ENCODE results near the gene SLC38A4.

Gene SLC38A4

GRCh38 chr12:46815809-46816208 lies 10.0 kb downstream of the SLC38A4 start:
- no peak for DNase-seq (ENCODE audit: low spot score)

GRCh38 chr12:46814143-46814542 lies 11.7 kb downstream of the SLC38A4 start:
- DNase-seq (ENCODE audit: low spot score) = no peak

- no peak for DNase-seq (ENCODE audit: low spot score)
These were observed 14.6 kb downstream of the SLC38A4 start for GRCh38 chr12:46811185-46811584.

GRCh38 chr12:46808955-46809697 lies 16.7 kb downstream of the SLC38A4 start:
- peak; percentile 9 for DNase-seq (ENCODE audit: low spot score)

GRCh38 chr12:46808317-46808716 lies 17.5 kb downstream of the SLC38A4 start:
- DNase-seq (ENCODE audit: low spot score) = no peak

GRCh38 chr12:46804054-46804453 lies 21.7 kb downstream of the SLC38A4 start:
- no peak for DNase-seq (ENCODE audit: low spot score)

GRCh38 chr12:46803517-46803916 lies 22.3 kb downstream of the SLC38A4 start:
- no peak for DNase-seq (ENCODE audit: low spot score)

- DNase-seq (ENCODE audit: low spot score) = no peak
These were observed 24.5 kb downstream of the SLC38A4 start for GRCh38 chr12:46801293-46801692.

GRCh38 chr12:46800160-46800559 lies 25.6 kb downstream of the SLC38A4 start:
- DNase-seq (ENCODE audit: low spot score) = no peak

GRCh38 chr12:46798648-46799047 lies 27.1 kb downstream of the SLC38A4 start:
- no peak for DNase-seq (ENCODE audit: low spot score)

- DNase-seq (ENCODE audit: low spot score) = no peak
These were observed 27.7 kb downstream of the SLC38A4 start for GRCh38 chr12:46798056-46798455.

- no peak for DNase-seq (ENCODE audit: low spot score)
These were observed 29.8 kb downstream of the SLC38A4 start for GRCh38 chr12:46795988-46796387.

GRCh38 chr12:46794593-46795190 lies 31.1 kb downstream of the SLC38A4 start:
- DNase-seq (ENCODE audit: low spot score) = no peak

- no peak for DNase-seq (ENCODE audit: low spot score)
These were observed 32.9 kb downstream of the SLC38A4 start for GRCh38 chr12:46792925-46793324.

GRCh38 chr12:46790066-46790465 lies 35.7 kb downstream of the SLC38A4 start:
- no peak for DNase-seq (ENCODE audit: low spot score)

- DNase-seq (ENCODE audit: low spot score) = no peak
These were observed 37.5 kb downstream of the SLC38A4 start for GRCh38 chr12:46788072-46788887.

- no peak for DNase-seq (ENCODE audit: low spot score)
These were observed 38.2 kb downstream of the SLC38A4 start for GRCh38 chr12:46787496-46788055.

- DNase-seq (ENCODE audit: low spot score) = no peak
These were observed 39.0 kb downstream of the SLC38A4 start for GRCh38 chr12:46786774-46787173.

- DNase-seq (ENCODE audit: low spot score) = no peak
These were observed 40.4 kb downstream of the SLC38A4 start for GRCh38 chr12:46785382-46785781.

- DNase-seq (ENCODE audit: low spot score) = no peak
These were observed 41.9 kb downstream of the SLC38A4 start for GRCh38 chr12:46783871-46784270.

- no peak for DNase-seq (ENCODE audit: low spot score)
These were observed 45.9 kb downstream of the SLC38A4 start for GRCh38 chr12:46779879-46780278.

- no peak for DNase-seq (ENCODE audit: low spot score)
These were observed 46.7 kb downstream of the SLC38A4 start for GRCh38 chr12:46779063-46779462.

GRCh38 chr12:46778415-46778814 lies 47.4 kb downstream of the SLC38A4 start:
- no peak for DNase-seq (ENCODE audit: low spot score)
